Heart right ventricle (tissue), 16 donors: Measurements from ENCODE around the gene CALU. TPM values are rescaled to one million over a fixed set of nuclear protein-coding genes. Genes with fewer than 3 reads are reported as not detected.

Experiments used
- ATAC-seq, 8 donors: fragments of 200-7000 bp; cut with Tn5 transposase; one replicate each; pipeline ENCODE4 v1.9.1; 2020; ENCODE audit warnings: mild to moderate bottlenecking in 8 of 8, moderate library complexity in 8 of 8, moderate number of reproducible peaks in 1 of 8
- DNase-seq, 2 donors: peaks; one replicate each; pipeline ENCODE4 v3.0.0-alpha.2; 2020
- H3K27ac ChIP-seq, 10 donors: fragments of 200-600 bp; sonication (generic) in 2 of 10; one replicate each; pipeline versions ENCODE4 v1.5.0 to v1.8.0; 2020 to 2022; ENCODE audit warnings: mild to moderate bottlenecking in 3 of 10
- H3K27me3 ChIP-seq, 7 donors: fragments of 200-600 bp; one replicate each; pipeline ENCODE4 v1.8.0; 2021 to 2022; ENCODE audit warnings: mild to moderate bottlenecking in 2 of 7
- H3K36me3 ChIP-seq, 9 donors: fragments of 200-600 bp; sonication (generic) in 1 of 9; one replicate each; pipeline versions ENCODE4 v1.5.0 to v1.8.0; 2020 to 2022; ENCODE audit warnings: mild to moderate bottlenecking in 2 of 9
- H3K4me1 ChIP-seq, 9 donors: fragments of 200-600 bp; sonication (generic) in 1 of 9; one replicate each; pipeline versions ENCODE4 v1.5.0 to v1.8.0; 2020 to 2022; ENCODE audit warnings: mild to moderate bottlenecking in 4 of 9
- H3K4me3 ChIP-seq, 10 donors: fragments of 200-600 bp; sonication (generic) in 2 of 10; one replicate each; pipeline versions ENCODE4 v1.5.0 to v1.8.0; 2020 to 2022; ENCODE audit warnings: mild to moderate bottlenecking in 7 of 10, moderate library complexity in 2 of 10
- H3K9me3 ChIP-seq, 11 donors: fragments of 200-600 bp in 10 of 11; sonication (generic) in 2 of 11; one replicate each; pipeline versions ENCODE4 v1.5.0 to v1.8.0; 2013 to 2022; ENCODE audit warnings: mild to moderate bottlenecking in 2 of 11, control low read depth in 1 of 11, moderate library complexity in 1 of 11
- CTCF ChIP-seq, 9 donors: fragments of 200-600 bp; sonication (generic) in 2 of 9; IDR thresholded peaks; one replicate each; pipeline versions ENCODE4 v1.5.0 to v1.8.0; 2021 to 2022; ENCODE audit warnings: antibody characterized with exemption in 9 of 9, mild to moderate bottlenecking in 5 of 9, moderate library complexity in 1 of 9
- WGBS, 2 donors: extraction: QIAGEN DNeasy Blood & Tissue Kit; methylation state at CpG; one replicate each; pipeline ENCODE4 v1.1.7; 2013; ENCODE audit warnings: inconsistent platforms in 1 of 2; 5-methylcytosine and 5-hydroxymethylcytosine counted together
- intact Hi-C, 10 donors: fragments of 100-400 bp; cut with DNase I; formaldehyde crosslinking; loops; one replicate each; pipeline versions ENCODE4 v1.11.1 to v1.14.2; 2022
- polyA plus RNA-seq, 2 donors: library from polyadenylated mRNA; stranded (reverse); fragments of 200-250 nt; gene quantifications; one replicate each; pipeline ENCODE4 v1.2.3, GENCODE V29; 2013
- total RNA-seq, 10 donors: library from RNA; stranded (reverse); fragmentation: NEBNext Ultra II Directional in 3 of 10; extraction: Animal tissue kit (Norgen Biotek cat#: 25700) in 3 of 10; gene quantifications; one replicate each; pipeline versions ENCODE4 v1.2.1 to v1.2.4, GENCODE V29; 2021 to 2023
- donor health status: Arrhythmogenic right ventricular cardiomyopathy.
- donor health status: ischemic (EF 13 %, LVEDD 7.1; RV severe dilation, severe dysfunction).
- donor health status: healthy with polysubstance abuse.
- donor health status: DM: no; HTN: yes; CAD: no.
- donor health status: DM: no; HTN: no; CAD: no.
- donor health status: ischemic (EF 25% LVEDD 6.9; RV normal size, moderate dysfunction).
- donor health status: ischemic (EF 25% LVEDD 5.7; RV mildly dilated, moderate dysfunction).
- donor health status: healthy.
- donor health status: DM: yes; HTN: yes; CAD: no.
- donor health status: Ischemic cardiomyopathy.
- donor health status: ischemic (EF 35%, LVEDD 5.7; RV mildly dilated, moderate dysfunction).
- donor health status: nonischemic (EF 11% LVEDD 7.7; RV severe dilation, severe dysfunction).
- donor health status: DM: yes; HTN: yes; CAD: no.
- donor health status: PGD.
- donor health status: ischemic (EF 29% LVEDD 5.4; RV normal size, mild dysfunction).
- donor health status: nonischemic (EF 23%, LVEDD 6.1; RV moderate dilation, normal function).

CALU gene
- total and polyA plus RNA-seq, 12 donors: 39.9 to 333 (median 249) TPM

- H3K27ac ChIP-seq: no peak overlapping the region
Observed at GRCh38 chr7:128811631-128812430, 72.7 kb downstream of the CALU start.

GRCh38 chr7:128812514-128813168 lies 73.5 kb downstream of the CALU start:
- intact Hi-C loops: no loop called here
- Histone ChIP-seq H3K4me3 (no peak overlapping the region), H3K36me3 (peaks cover 0 to 7% (median 0%) of the 10 kb centered on the region in 9 donors), H3K9me3 (no peaks in the 10 kb centered on the region), H3K4me1 (peaks cover 0 to 15% (median 10%) of the 10 kb centered on the region in 9 donors), H3K27ac (peak overlapping the region in 1 of 10 donors; percentile 28), H3K27me3 (no peaks in the 10 kb centered on the region)
- TF ChIP-seq CTCF (IDR thresholded peaks at IDR 0.05): no peak
- ATAC-seq (peak in 7 of 8 donors; percentile 39 to 80 (median 61)), DNase-seq (peak; percentile 48 to 54)
- WGBS, 2 donors: 44 to 45% methylated on average over 11 of the region's 11 CpGs

More at GRCh38 chr7:128811631-128812430, 72.7 kb downstream of the CALU start:
- H3K4me3 ChIP-seq: no peak overlapping the region
- 96 to 97% methylated on average over 11 of the region's 11 CpGs for WGBS, 2 donors
- H3K9me3 ChIP-seq: no peaks in the 10 kb centered on the region
- ATAC-seq (no peak), DNase-seq (no peak)
- H3K36me3 ChIP-seq: peaks cover 0 to 7% (median 0%) of the 10 kb centered on the region in 9 donors
- intact Hi-C loops: no loop called here
- H3K27me3 ChIP-seq: no peaks in the 10 kb centered on the region
- peaks cover 0 to 15% (median 10%) of the 10 kb centered on the region in 9 donors for H3K4me1 ChIP-seq
- TF ChIP-seq CTCF (IDR thresholded peaks at IDR 0.05): no peak

GRCh38 chr7:128814499-128814898 lies 75.3 kb downstream of the CALU start:
- WGBS, 2 donors: 88 to 91% methylated on average over 6 of the region's 6 CpGs
- Histone ChIP-seq H3K27ac (no peak overlapping the region), H3K36me3 (peaks cover 0 to 7% (median 0%) of the 10 kb centered on the region in 9 donors), H3K27me3 (no peaks in the 10 kb centered on the region), H3K9me3 (no peaks in the 10 kb centered on the region), H3K4me3 (no peak overlapping the region), H3K4me1 (peaks cover 0 to 15% (median 10%) of the 10 kb centered on the region in 9 donors)
- no peak for TF ChIP-seq CTCF (IDR thresholded peaks at IDR 0.05)
- intact Hi-C loops: no loop called here
- DNase-seq: no peak
- no peak for ATAC-seq

- Histone ChIP-seq H3K36me3 (peaks cover 0 to 4% (median 0%) of the 10 kb centered on the region in 9 donors), H3K27me3 (no peaks in the 10 kb centered on the region), H3K9me3 (no peaks in the 10 kb centered on the region), H3K4me1 (peaks cover 0 to 15% (median 10%) of the 10 kb centered on the region in 9 donors), H3K4me3 (no peak overlapping the region), H3K27ac (no peak overlapping the region)
- 81 to 87% methylated on average over 7 of the region's 7 CpGs for WGBS, 2 donors
- intact Hi-C loops: no loop called here
- no peak for ATAC-seq
- no peak for DNase-seq
- no peak for TF ChIP-seq CTCF (IDR thresholded peaks at IDR 0.05)
Observed at GRCh38 chr7:128815289-128815942, 76.3 kb downstream of the CALU start.
